PC-9 (cell line): Measurements from ENCODE around the gene APOB. TPM values are rescaled to one million over a fixed set of nuclear protein-coding genes. Genes with fewer than 3 reads are reported as not detected.

Experiments
- BruUV-seq: library from RNA; stranded (reverse); fragments of 400-500 nt; replicated peaks from 2 replicates; lab custom pipeline; 2021; lab: Mats Ljungman, UMichigan
- CTCF ChIA-PET: fragments of 300-600 bp; sonication (Branson Sonifier 250); formaldehyde crosslinking; loops from one replicate; lab custom pipeline; 2022; ENCODE audit warnings: antibody characterized with exemption; lab: Charles Lee
- POLR2A ChIA-PET: fragments of 300-600 bp; sonication (Branson Sonifier 250); formaldehyde crosslinking; loops from one replicate; lab custom pipeline; 2022; ENCODE audit warnings: antibody characterized with exemption; ENCODE audit not compliant: unreplicated experiment; lab: Charles Lee
- DNase-seq, 2 experiments: peaks; one replicate each; pipeline versions ENCODE4 v3.0.0 to v3.0.0-alpha.2; 2015 to 2022; ENCODE audit warnings: mixed read lengths in 1 of 2
- H2AFZ ChIP-seq: fragments of 200-600 bp; sonication (generic); 2 replicates; pipeline ENCODE4 v1.8.1; 2017; ENCODE audit warnings: antibody characterized with exemption
- H3F3A ChIP-seq: fragments of 200-600 bp; sonication (generic); 2 replicates; pipeline ENCODE4 v1.8.1; 2017; ENCODE audit warnings: antibody characterized with exemption, mild to moderate bottlenecking, low read depth; ENCODE audit not compliant: insufficient read depth
- H3K27ac ChIP-seq: fragments of 200-600 bp; sonication (generic); 2 replicates; pipeline ENCODE4 v1.6.1; 2016; ENCODE audit warnings: mixed run types
- H3K27me3 ChIP-seq: fragments of 200-600 bp; sonication (generic); 2 replicates; pipeline ENCODE4 v1.6.1; 2016; ENCODE audit warnings: low read depth, mixed run types; ENCODE audit not compliant: insufficient read depth
- H3K36me3 ChIP-seq: fragments of 200-600 bp; sonication (generic); 2 replicates; pipeline ENCODE4 v1.6.1; 2016; ENCODE audit warnings: low read depth, mixed run types
- H3K4me1 ChIP-seq: fragments of 200-600 bp; sonication (generic); replicated peaks from 2 replicates; pipeline ENCODE4 v1.6.1; 2016; ENCODE audit warnings: mixed run types; ENCODE audit not compliant: insufficient read depth
- H3K4me2 ChIP-seq: fragments of 200-600 bp; sonication (generic); 2 replicates; pipeline ENCODE4 v1.6.1; 2017; ENCODE audit warnings: mixed run types
- H3K4me3 ChIP-seq: fragments of 200-600 bp; sonication (generic); 2 replicates; pipeline ENCODE4 v1.6.1; 2016; ENCODE audit warnings: mixed run types
- H3K79me2 ChIP-seq: fragments of 200-600 bp; sonication (generic); 2 replicates; pipeline ENCODE4 v1.6.1; 2017; ENCODE audit warnings: low read depth, mixed run types
- H3K9me2 ChIP-seq: fragments of 200-600 bp; sonication (generic); 2 replicates; pipeline ENCODE4 v1.8.1; 2017; ENCODE audit warnings: mild to moderate bottlenecking; ENCODE audit not compliant: insufficient read depth
- H3K9me3 ChIP-seq: fragments of 200-600 bp; sonication (generic); 2 replicates; pipeline ENCODE4 v1.8.1; 2016; ENCODE audit warnings: low read depth; ENCODE audit not compliant: insufficient read depth
- H4K20me1 ChIP-seq: fragments of 200-600 bp; sonication (generic); 2 replicates; pipeline ENCODE4 v1.8.1; 2017; ENCODE audit not compliant: insufficient read depth
- EZH2 ChIP-seq: fragments of 200-600 bp; sonication (generic); IDR thresholded peaks from 2 replicates; pipeline ENCODE4 v1.8.0; 2017; ENCODE audit warnings: antibody characterized with exemption, low read depth
- intact Hi-C: fragments of 100-400 bp; cut with micrococcal nuclease; formaldehyde crosslinking; loops from one replicate; pipeline ENCODE4 v1.10.0; 2022; ENCODE audit not compliant: unreplicated experiment
- total RNA-seq: library from RNA; stranded (reverse); gene quantifications from 2 replicates; pipeline ENCODE4 v1.2.3, GENCODE V29; 2021
- TF ChIP-seq, protein P1 (sequence below): fragments of 200-600 bp; sonication (generic); conservative IDR thresholded peaks from 2 replicates; pipeline ENCODE4 v1.6.1; 2017; ENCODE audit warnings: mixed run types, antibody characterized with exemption, mild to moderate bottlenecking, moderate library complexity

APOB gene
- total RNA-seq, 1 experiment from 2014 or later, result not detected

DNA sequence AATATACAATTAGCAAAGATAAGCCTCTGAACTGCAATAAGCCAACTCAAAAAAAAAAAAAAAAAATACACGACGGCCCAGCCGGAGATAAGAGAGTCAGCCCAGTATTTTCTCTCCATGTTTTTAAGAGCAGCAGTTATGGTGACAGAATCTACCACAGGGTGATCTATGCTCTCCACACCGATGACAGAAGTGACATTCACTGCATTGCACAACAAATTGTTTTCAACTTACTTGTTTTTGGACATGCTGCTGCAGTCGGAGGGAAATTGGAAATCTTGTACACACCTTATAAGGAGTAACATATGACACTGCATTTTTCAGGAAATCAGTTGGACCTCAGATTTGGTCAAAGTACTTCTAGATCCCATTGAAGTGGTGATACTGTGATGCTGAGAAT lies 23.3 kb upstream of the APOB start:
- Histone ChIP-seq H3K9me3 (no peaks in the 10 kb centered on the region), H3K4me2 (no peak overlapping the region), H3K27ac (no peak overlapping the region), H3K36me3 (no peaks in the 10 kb centered on the region), H4K20me1 (no peaks in the 10 kb centered on the region), H3K27me3 (peaks cover 5% of the 10 kb centered on the region), H3F3A (no peaks in the 10 kb centered on the region), H3K9me2 (no peaks in the 10 kb centered on the region), H3K4me1 (no peaks in the 10 kb centered on the region), H3K4me3 (no peak overlapping the region), H3K79me2 (no peaks in the 10 kb centered on the region), H2AFZ (no peak overlapping the region)
- POLR2A ChIA-PET, result no interaction called here
- intact Hi-C loops, result no loop called here
- BruUV-seq, result no TSS peak
- TF ChIP-seq EZH2, result no peak
- TF ChIP-seq, protein P1, sequence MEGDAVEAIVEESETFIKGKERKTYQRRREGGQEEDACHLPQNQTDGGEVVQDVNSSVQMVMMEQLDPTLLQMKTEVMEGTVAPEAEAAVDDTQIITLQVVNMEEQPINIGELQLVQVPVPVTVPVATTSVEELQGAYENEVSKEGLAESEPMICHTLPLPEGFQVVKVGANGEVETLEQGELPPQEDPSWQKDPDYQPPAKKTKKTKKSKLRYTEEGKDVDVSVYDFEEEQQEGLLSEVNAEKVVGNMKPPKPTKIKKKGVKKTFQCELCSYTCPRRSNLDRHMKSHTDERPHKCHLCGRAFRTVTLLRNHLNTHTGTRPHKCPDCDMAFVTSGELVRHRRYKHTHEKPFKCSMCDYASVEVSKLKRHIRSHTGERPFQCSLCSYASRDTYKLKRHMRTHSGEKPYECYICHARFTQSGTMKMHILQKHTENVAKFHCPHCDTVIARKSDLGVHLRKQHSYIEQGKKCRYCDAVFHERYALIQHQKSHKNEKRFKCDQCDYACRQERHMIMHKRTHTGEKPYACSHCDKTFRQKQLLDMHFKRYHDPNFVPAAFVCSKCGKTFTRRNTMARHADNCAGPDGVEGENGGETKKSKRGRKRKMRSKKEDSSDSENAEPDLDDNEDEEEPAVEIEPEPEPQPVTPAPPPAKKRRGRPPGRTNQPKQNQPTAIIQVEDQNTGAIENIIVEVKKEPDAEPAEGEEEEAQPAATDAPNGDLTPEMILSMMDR, result no peak
- DNase-seq, result no peak
- CTCF ChIA-PET, result interaction anchor here (0.6 kb wide), 1 partner anchor 39 kb away, joined by 4 read pairs; no protein-coding TSS in a partner anchor

- intact Hi-C loops, result no loop called here
- no peak overlapping the region for H3K27ac ChIP-seq
- H3K9me3 ChIP-seq, result no peaks in the 10 kb centered on the region
- H3K36me3 ChIP-seq, result no peaks in the 10 kb centered on the region
- H3K4me1 ChIP-seq, result no peaks in the 10 kb centered on the region
- peaks cover 18% of the 10 kb centered on the region for H3K27me3 ChIP-seq
- ChIA-PET POLR2A (no interaction called here), CTCF (no interaction called here)
- no peak for TF ChIP-seq EZH2
- TF ChIP-seq, protein P1, result no peak
- DNase-seq, result no peak
- no peak overlapping the region for H3K4me3 ChIP-seq
- H2AFZ ChIP-seq, result no peak overlapping the region
- no peaks in the 10 kb centered on the region for H4K20me1 ChIP-seq
- H3F3A ChIP-seq, result no peaks in the 10 kb centered on the region
- BruUV-seq, result no TSS peak
- no peaks in the 10 kb centered on the region for H3K9me2 ChIP-seq
- no peaks in the 10 kb centered on the region for H3K79me2 ChIP-seq
- no peak overlapping the region for H3K4me2 ChIP-seq
These were observed 16.2 kb upstream of the APOB start for GRCh38 chr2:21059885-21060610.

- Histone ChIP-seq H3K4me1 (no peaks in the 10 kb centered on the region), H3K27me3 (peaks cover 23% of the 10 kb centered on the region; the same call in 1 of the 2 replicates), H3K79me2 (no peaks in the 10 kb centered on the region), H3K9me2 (no peaks in the 10 kb centered on the region), H3K4me3 (no peak overlapping the region), H3F3A (no peaks in the 10 kb centered on the region), H3K27ac (no peak overlapping the region), H2AFZ (no peak overlapping the region), H3K36me3 (no peaks in the 10 kb centered on the region), H3K9me3 (no peaks in the 10 kb centered on the region), H4K20me1 (no peaks in the 10 kb centered on the region), H3K4me2 (no peak overlapping the region)
- no peak for DNase-seq
- ChIA-PET POLR2A (no interaction called here), CTCF (no interaction called here)
- intact Hi-C loops, result no loop called here
- no TSS peak for BruUV-seq
- no peak for TF ChIP-seq EZH2
- TF ChIP-seq, protein P1, result no peak
These were observed 13.2 kb upstream of the APOB start for GRCh38 chr2:21057097-21057496.
